Activated CD8-positive, alpha-beta T cell treated with anti-CD3 and anti-CD28 coated beads for 36 hours (primary cell): ENCODE data around the gene POLR3B. TPM values are rescaled to one million over a fixed set of nuclear protein-coding genes. Genes with fewer than 3 reads are reported as not detected.
A peak's percentile ranks its signal among the peaks of the same experiment; 100 is the strongest.

Experiments
- ATAC-seq: fragments of 200-7000 bp; cut with Tn5 transposase; one replicate; pipeline ENCODE4 v1.10.0; 2021; ENCODE audit warnings: mild to moderate bottlenecking, moderate library complexity
- CTCF ChIA-PET: fragments of 350-600 bp; sonication (Branson Sonifier 250); formaldehyde crosslinking; loops from one replicate; lab custom pipeline; 2021; ENCODE audit warnings: antibody characterized with exemption; lab: Charles Lee
- POLR2A ChIA-PET: fragments of 350-600 bp; sonication (Branson Sonifier 250); formaldehyde crosslinking; loops from one replicate; lab custom pipeline; 2021; ENCODE audit warnings: antibody characterized with exemption; lab: Charles Lee
- DNase-seq: peaks from one replicate; pipeline ENCODE4 v3.0.0-alpha.2; 2020
- H3K27ac Mint-ChIP-seq: one replicate; pipeline ENCODE4 v1.8.0; 2021; ENCODE audit warnings: mild to moderate bottlenecking, mixed read lengths
- H3K27me3 Mint-ChIP-seq: one replicate; pipeline ENCODE4 v1.8.0; 2021; ENCODE audit warnings: mixed read lengths
- H3K36me3 Mint-ChIP-seq: one replicate; pipeline ENCODE4 v1.8.0; 2021; ENCODE audit warnings: low read depth, mixed read lengths
- H3K4me1 Mint-ChIP-seq: one replicate; pipeline ENCODE4 v1.8.0; 2021; ENCODE audit warnings: low read depth, mixed read lengths
- H3K4me3 Mint-ChIP-seq: one replicate; pipeline ENCODE4 v1.8.0; 2021; ENCODE audit warnings: mild to moderate bottlenecking, moderate library complexity, mixed read lengths
- H3K9me3 Mint-ChIP-seq: one replicate; pipeline ENCODE4 v1.8.0; 2021; ENCODE audit warnings: mixed read lengths
- intact Hi-C: fragments of 100-400 bp; cut with micrococcal nuclease; formaldehyde crosslinking; loops from one replicate; pipeline ENCODE4 v1.10.0; 2022
- total RNA-seq, 2 experiments: library from RNA; stranded (reverse); gene quantifications; one replicate each; pipeline ENCODE4 v1.2.3, GENCODE V29; 2021
- TF ChIP-seq, protein P1 (sequence below): fragments of 200-600 bp; IDR thresholded peaks from one replicate; pipeline ENCODE4 v1.8.0; 2022; ENCODE audit warnings: antibody characterized with exemption, mild to moderate bottlenecking

Gene POLR3B
- total RNA-seq, 2 experiments from 2014 or later, result 8.3 to 9.5 TPM

DNA sequence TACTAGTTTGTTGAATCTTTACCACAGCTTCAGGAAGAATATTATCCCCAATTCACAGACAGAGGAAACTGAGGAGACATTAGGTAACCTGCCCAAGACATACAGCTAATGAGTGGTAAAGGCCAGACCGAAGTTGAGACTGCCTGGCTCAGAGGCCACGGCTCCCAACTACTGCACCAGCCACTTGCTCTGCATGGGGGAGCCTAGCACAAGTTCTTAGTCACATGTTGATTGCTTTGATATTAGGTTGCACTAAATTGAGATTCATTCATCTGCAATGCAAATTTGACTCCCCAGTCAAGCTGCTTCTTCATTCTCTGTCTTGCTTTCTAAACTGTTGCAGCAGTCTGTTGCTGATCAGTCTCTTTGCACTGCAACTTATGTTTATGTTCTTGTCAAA is 25.9 kb upstream of the POLR3B start:
- TF ChIP-seq, protein P1, sequence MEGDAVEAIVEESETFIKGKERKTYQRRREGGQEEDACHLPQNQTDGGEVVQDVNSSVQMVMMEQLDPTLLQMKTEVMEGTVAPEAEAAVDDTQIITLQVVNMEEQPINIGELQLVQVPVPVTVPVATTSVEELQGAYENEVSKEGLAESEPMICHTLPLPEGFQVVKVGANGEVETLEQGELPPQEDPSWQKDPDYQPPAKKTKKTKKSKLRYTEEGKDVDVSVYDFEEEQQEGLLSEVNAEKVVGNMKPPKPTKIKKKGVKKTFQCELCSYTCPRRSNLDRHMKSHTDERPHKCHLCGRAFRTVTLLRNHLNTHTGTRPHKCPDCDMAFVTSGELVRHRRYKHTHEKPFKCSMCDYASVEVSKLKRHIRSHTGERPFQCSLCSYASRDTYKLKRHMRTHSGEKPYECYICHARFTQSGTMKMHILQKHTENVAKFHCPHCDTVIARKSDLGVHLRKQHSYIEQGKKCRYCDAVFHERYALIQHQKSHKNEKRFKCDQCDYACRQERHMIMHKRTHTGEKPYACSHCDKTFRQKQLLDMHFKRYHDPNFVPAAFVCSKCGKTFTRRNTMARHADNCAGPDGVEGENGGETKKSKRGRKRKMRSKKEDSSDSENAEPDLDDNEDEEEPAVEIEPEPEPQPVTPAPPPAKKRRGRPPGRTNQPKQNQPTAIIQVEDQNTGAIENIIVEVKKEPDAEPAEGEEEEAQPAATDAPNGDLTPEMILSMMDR, result no peak
- peaks cover 15% of the 10 kb centered on the region for H3K4me1 Mint-ChIP-seq
- peaks cover 11% of the 10 kb centered on the region for H3K36me3 Mint-ChIP-seq
- ChIA-PET CTCF (interaction anchor here (0.8 to 3.6 kb wide), 5 partner anchors 11 to 108 kb away, joined by 3 to 13 read pairs (median 5); partner anchors contain the start of gene POLR3B), POLR2A (no interaction called here)
- DNase-seq, result no peak
- no peaks in the 10 kb centered on the region for H3K9me3 Mint-ChIP-seq
- H3K27me3 Mint-ChIP-seq, result no peaks in the 10 kb centered on the region
- H3K27ac Mint-ChIP-seq, result no peak overlapping the region
- no peak overlapping the region for H3K4me3 Mint-ChIP-seq
- ATAC-seq, result no peak
- intact Hi-C loops, result no loop called here

DNA sequence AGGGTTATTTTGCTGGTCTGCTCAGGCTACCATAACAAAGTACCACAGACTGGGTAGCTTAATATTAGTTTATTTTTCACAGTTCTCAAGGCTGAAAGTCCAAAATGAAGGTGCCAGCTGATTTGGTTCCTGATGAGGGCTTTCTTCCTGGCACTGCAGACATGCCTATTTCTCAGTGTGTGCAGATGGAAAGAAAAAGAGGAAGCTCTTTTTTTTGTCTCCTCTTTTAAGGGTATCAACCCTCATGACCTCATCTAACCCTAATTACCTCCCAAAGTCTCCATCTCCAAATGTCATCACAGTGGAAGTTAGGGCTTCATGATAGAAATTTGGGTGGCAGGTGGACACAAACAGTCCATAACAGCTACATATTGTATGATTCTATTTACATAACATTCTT is 25.0 kb upstream of the POLR3B start:
- ChIA-PET CTCF (interaction anchor here (0.8 to 3.6 kb wide), 7 partner anchors 12 to 587 kb away, joined by 3 to 13 read pairs (median 3); partner anchors contain the start of gene POLR3B), POLR2A (no interaction called here)
- Mint-ChIP-seq H3K4me3 (no peak overlapping the region), H3K27ac (no peak overlapping the region), H3K27me3 (no peaks in the 10 kb centered on the region), H3K4me1 (peaks cover 15% of the 10 kb centered on the region), H3K9me3 (no peaks in the 10 kb centered on the region), H3K36me3 (peaks cover 15% of the 10 kb centered on the region)
- DNase-seq, result no peak
- no peak for ATAC-seq
- intact Hi-C loops, result no loop called here
- TF ChIP-seq, protein P1, result no peak

DNA sequence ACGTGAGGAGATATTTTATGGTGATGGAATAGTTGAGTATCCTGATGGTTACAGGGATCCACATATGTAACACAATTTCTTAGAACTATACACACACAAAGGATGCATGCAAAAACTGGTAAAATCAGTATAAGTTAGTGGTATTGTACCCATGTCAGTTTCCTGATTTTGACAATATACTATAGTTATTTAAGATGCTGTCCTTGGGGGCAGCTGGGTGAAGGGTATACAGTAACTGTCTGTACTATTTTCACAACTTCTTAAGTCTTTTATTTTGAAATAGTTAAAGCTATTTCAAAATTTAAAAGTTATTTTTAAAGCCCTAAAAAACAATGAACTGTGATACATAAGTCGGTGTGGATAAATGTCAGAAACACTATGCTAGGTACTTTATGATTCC is 24.5 kb upstream of the POLR3B start:
- ChIA-PET CTCF (interaction anchor here (1.1 to 3.6 kb wide), 4 partner anchors 20 to 586 kb away, joined by 3 to 13 read pairs (median 4); partner anchors contain the start of gene POLR3B), POLR2A (no interaction called here)
- Mint-ChIP-seq H3K27me3 (no peaks in the 10 kb centered on the region), H3K4me1 (peaks cover 15% of the 10 kb centered on the region), H3K27ac (no peak overlapping the region), H3K36me3 (peaks cover 15% of the 10 kb centered on the region), H3K9me3 (no peaks in the 10 kb centered on the region), H3K4me3 (no peak overlapping the region)
- TF ChIP-seq, protein P1, result no peak
- ATAC-seq (no peak), DNase-seq (no peak)
- intact Hi-C loops, result no loop called here

DNA sequence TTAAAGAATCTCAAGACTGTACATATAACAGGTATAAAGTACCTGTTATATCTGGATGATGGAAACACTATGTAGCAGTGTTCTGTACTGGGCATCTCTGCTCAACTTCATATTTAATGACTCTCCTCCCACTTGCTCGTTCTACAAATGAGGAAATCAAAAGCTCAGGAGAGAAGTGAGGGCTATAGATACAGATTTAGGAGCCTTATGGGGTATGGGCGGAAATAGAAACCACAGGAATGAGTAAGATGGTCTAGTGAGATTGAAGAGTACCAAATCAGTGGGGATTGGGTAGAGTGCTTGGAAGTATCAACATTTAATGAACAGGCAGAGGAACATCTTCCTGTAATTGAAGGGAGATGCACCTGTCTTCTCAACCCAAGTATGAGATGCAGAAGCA is 23.8 kb upstream of the POLR3B start:
- DNase-seq (no peak), ATAC-seq (no peak)
- intact Hi-C loops, result no loop called here
- CTCF ChIA-PET, result interaction anchor here (0.9 to 3.6 kb wide), 3 partner anchors 12 to 106 kb away, joined by 3 to 13 read pairs (median 3); no protein-coding TSS in a partner anchor
- H3K4me1 Mint-ChIP-seq, result peaks cover 17% of the 10 kb centered on the region
- TF ChIP-seq, protein P1, result no peak
- H3K4me3 Mint-ChIP-seq, result no peak overlapping the region
- H3K27ac Mint-ChIP-seq, result no peak overlapping the region
- POLR2A ChIA-PET, result no interaction called here
- no peaks in the 10 kb centered on the region for H3K9me3 Mint-ChIP-seq
- peaks cover 17% of the 10 kb centered on the region for H3K36me3 Mint-ChIP-seq
- H3K27me3 Mint-ChIP-seq, result no peaks in the 10 kb centered on the region

DNA sequence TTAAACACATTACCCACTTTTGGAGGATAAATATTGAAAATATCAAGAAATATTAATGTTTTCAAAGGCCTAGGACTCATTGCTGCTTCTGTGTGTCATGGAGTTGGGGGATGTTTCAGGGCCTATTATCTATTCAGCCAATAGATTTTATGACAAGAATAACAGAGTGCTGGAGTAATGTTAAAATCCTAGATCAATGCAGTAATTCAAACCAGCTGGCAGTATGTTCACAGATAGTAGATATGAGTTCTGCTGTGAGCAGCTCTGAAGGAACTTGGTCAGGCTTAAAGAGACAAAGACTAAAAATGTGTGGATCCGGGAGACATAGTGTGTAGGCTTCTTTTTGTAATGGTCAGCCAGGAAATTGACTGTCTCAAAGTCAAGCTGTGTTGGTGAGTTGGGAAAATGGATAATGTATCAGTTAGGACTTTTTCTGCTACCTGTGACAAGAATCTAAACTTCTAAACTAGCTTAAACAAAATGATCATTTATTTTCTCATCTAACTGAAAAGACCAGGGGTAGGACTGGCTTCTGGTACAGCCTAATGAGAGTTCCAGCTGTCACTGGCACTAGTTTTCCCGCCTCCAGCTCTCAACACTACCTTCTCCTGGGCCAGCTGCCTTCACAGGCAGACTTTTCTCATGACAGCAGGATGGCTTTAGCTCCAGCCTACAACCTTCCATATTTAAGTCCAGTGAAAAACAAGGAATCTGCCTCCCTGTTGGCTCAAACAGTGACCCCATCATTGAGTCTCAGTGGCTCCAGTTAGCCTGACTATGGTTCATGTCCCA is 16.3 kb upstream of the POLR3B start:
- H3K27ac Mint-ChIP-seq, result peak overlapping the region; percentile 2
- no peak overlapping the region for H3K4me3 Mint-ChIP-seq
- H3K27me3 Mint-ChIP-seq, result no peaks in the 10 kb centered on the region
- peaks cover 4% of the 10 kb centered on the region for H3K4me1 Mint-ChIP-seq
- ChIA-PET POLR2A (no interaction called here), CTCF (interaction anchor here (1.0 to 2.6 kb wide), 2 partner anchors 16 to 115 kb away, joined by 3 to 9 read pairs; partner anchors contain the start of gene POLR3B)
- H3K36me3 Mint-ChIP-seq, result peaks cover 9% of the 10 kb centered on the region
- TF ChIP-seq, protein P1, result no peak
- ATAC-seq (no peak), DNase-seq (no peak)
- H3K9me3 Mint-ChIP-seq, result no peaks in the 10 kb centered on the region
- intact Hi-C loops, result no loop called here
